Measurements from ENCODE around the gene CLHC1.
"Not testable (repeated sequence)": the region's sequence is repeated elsewhere in the genome, so short reads cannot be mapped to it uniquely, and the experiment has no call there.

The CLHC1 gene

DNA sequence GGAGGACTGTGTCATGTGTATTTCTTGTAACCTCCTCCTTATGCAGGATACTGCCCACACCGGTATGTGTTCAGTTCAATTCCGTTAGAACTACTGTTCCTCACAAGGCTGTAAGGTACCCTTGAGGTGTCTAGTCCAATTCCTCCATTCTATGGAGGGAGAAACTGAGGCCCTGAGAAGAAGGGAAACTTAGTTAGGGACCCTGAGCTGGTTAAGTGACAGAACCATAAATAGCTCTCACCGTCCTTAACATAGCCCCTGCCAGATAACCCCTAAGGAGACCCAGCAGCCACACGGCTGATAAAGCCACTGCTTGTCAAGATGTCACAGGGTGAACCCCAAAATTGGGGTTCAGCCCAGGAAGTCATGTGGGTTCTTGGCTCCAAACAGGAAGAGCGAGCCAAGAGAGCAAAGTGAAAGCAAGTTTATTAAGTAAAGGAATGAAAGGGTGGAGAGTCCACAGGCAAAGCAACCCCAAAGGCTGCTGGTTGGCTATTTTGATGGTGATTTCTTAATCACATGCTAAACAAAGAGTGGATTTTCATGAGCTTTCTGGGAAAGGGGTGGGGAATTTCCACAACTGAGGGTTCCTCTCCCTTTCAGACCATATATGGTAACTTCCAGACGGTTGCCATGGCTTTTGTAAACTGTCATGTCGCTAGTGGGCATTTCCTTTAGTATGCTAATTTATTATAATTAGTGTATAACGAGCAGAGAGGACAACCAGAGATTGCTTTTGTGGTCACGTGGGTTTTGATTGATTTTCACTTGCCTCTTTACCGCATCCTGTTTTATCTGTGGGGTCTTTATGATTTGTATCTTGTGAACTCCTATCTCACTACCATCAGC is 98.4 kb downstream of the CLHC1 start:
- peak; percentile 86 for DNase-seq

DNA sequence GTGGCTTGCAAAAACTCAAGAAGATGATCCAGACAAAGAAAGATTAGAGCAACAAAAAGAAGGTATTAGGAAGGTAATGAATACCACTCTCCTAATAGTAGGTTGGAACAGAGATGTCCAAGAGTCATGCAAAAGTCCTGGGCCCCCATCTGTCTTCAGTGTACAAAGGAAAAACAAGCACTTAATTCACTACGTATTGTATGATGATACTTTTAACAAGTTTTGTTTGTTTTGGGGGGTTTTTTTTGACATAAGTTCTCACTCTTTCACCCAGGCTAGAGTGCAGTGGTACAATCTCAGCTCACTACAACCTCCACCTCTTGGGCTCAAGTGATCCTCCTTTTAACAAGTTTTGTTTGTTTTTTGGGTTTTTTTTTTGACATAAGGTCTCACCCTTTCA is 101.2 kb downstream of the CLHC1 start:
- no peak for DNase-seq

DNA sequence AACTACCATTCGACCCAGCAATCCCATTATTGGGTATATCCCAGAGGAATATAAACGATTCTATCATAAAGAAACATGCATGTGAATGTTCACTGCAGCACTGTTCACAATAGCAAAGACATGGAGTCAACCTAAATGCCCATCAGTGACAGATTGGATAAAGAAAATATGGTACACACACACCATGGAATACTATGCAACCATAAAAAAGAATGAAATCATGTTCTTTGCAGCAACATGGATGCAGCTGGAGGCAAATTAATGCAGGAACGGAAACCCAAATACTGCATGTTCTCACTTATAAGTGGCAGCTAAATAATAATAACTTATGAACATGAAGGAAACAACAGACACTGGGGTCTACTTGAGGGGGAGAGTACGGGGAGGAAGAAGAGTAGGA is 105.5 kb downstream of the CLHC1 start:
- DNase-seq, result not testable (repeated sequence)
